Measurements from ENCODE around the gene CCR6.
A peak's percentile ranks its signal among the peaks of the same experiment; 100 is the strongest.

Gene CCR6

GRCh38 chr6:167089243-167090142, 33.4 kb upstream of the CCR6 start:
- TF ChIP-seq CTCF (IDR thresholded peaks at IDR 0.05; ENCODE audit: insufficient read depth, low read length) (no peak), POLR2AphosphoS5 (IDR thresholded peaks at IDR 0.05; ENCODE audit: low read depth) (no peak), REST (IDR thresholded peaks at IDR 0.05; ENCODE audit: insufficient replicate concordance, low read depth) (no peak), GABPA (IDR thresholded peaks at IDR 0.05; ENCODE audit: low read depth) (no peak), SPI1 (IDR thresholded peaks at IDR 0.05; ENCODE audit: borderline replicate concordance, low read depth) (no peak)
- DNase-seq (ENCODE audit: low read depth in 1 of 2, low spot score in 1 of 2): peak in 1 of 2 experiments; percentile 21
- no peak overlapping the region for H3K4me3 ChIP-seq (replicated peaks; ENCODE audit: insufficient read depth, low read length)
- peak overlapping the region; percentile 82 for H3K27ac ChIP-seq (replicated peaks)
- H3K27me3 ChIP-seq (ENCODE audit: insufficient read depth, poor library complexity, severe bottlenecking): no peaks in the 10 kb centered on the region

GRCh38 chr6:167090171-167090570, 32.7 kb upstream of the CCR6 start:
- Histone ChIP-seq H3K27ac (replicated peaks) (peak overlapping the region; percentile 82), H3K27me3 (ENCODE audit: insufficient read depth, poor library complexity, severe bottlenecking) (no peaks in the 10 kb centered on the region), H3K4me3 (replicated peaks; ENCODE audit: insufficient read depth, low read length) (no peak overlapping the region)
- DNase-seq (ENCODE audit: low read depth in 1 of 2, low spot score in 1 of 2): peak in 1 of 2 experiments; percentile 71
- no peak for TF ChIP-seq CTCF (IDR thresholded peaks at IDR 0.05; ENCODE audit: insufficient read depth, low read length)
- no peak for TF ChIP-seq REST (IDR thresholded peaks at IDR 0.05; ENCODE audit: insufficient replicate concordance, low read depth)
- no peak for TF ChIP-seq GABPA (IDR thresholded peaks at IDR 0.05; ENCODE audit: low read depth)
- TF ChIP-seq POLR2AphosphoS5 (IDR thresholded peaks at IDR 0.05; ENCODE audit: low read depth): no peak
- TF ChIP-seq SPI1 (IDR thresholded peaks at IDR 0.05; ENCODE audit: borderline replicate concordance, low read depth): no peak

GRCh38 chr6:167091026-167091804, 31.7 kb upstream of the CCR6 start:
- no peaks in the 10 kb centered on the region for H3K27me3 ChIP-seq (ENCODE audit: insufficient read depth, poor library complexity, severe bottlenecking)
- peak overlapping the region; percentile 82 for H3K27ac ChIP-seq (replicated peaks)
- DNase-seq (ENCODE audit: low read depth in 1 of 2, low spot score in 1 of 2): peak in 1 of 2 experiments; percentile 74
- no peak for TF ChIP-seq CTCF (IDR thresholded peaks at IDR 0.05; ENCODE audit: insufficient read depth, low read length)
- no peak for TF ChIP-seq REST (IDR thresholded peaks at IDR 0.05; ENCODE audit: insufficient replicate concordance, low read depth)
- peak; percentile 97 for TF ChIP-seq SPI1 (IDR thresholded peaks at IDR 0.05; ENCODE audit: borderline replicate concordance, low read depth)
- no peak for TF ChIP-seq POLR2AphosphoS5 (IDR thresholded peaks at IDR 0.05; ENCODE audit: low read depth)
- TF ChIP-seq GABPA (IDR thresholded peaks at IDR 0.05; ENCODE audit: low read depth): no peak
- H3K4me3 ChIP-seq (replicated peaks; ENCODE audit: insufficient read depth, low read length): no peak overlapping the region
